ENCODE results near the gene SPEG.

Gene SPEG

GRCh38 chr2:219497495-219498279 lies 63.0 kb downstream of the SPEG start:
- Histone ChIP-seq H3K9ac (ENCODE audit: low read depth, low read length) (0 out of 2 replicates have a peak overlapping the region, but pooled peaks have one; percentile 19), H3K9me3 (ENCODE audit: insufficient read depth, low read depth, low read length) (no peaks in the 10 kb centered on the region), H3K36me3 (ENCODE audit: insufficient read depth, low read depth, low read length) (no peaks in the 10 kb centered on the region), H3K27ac (ENCODE audit: low read length) (no peak overlapping the region), H3K4me3 (ENCODE audit: low read length) (peak overlapping the region; percentile 77), H3K4me1 (ENCODE audit: insufficient read depth, low read length) (peaks cover 20% of the 10 kb centered on the region; the same call in 1 of the 2 replicates), H3K27me3 (ENCODE audit: insufficient read depth, low read length) (peaks cover 54% of the 10 kb centered on the region)

DNA sequence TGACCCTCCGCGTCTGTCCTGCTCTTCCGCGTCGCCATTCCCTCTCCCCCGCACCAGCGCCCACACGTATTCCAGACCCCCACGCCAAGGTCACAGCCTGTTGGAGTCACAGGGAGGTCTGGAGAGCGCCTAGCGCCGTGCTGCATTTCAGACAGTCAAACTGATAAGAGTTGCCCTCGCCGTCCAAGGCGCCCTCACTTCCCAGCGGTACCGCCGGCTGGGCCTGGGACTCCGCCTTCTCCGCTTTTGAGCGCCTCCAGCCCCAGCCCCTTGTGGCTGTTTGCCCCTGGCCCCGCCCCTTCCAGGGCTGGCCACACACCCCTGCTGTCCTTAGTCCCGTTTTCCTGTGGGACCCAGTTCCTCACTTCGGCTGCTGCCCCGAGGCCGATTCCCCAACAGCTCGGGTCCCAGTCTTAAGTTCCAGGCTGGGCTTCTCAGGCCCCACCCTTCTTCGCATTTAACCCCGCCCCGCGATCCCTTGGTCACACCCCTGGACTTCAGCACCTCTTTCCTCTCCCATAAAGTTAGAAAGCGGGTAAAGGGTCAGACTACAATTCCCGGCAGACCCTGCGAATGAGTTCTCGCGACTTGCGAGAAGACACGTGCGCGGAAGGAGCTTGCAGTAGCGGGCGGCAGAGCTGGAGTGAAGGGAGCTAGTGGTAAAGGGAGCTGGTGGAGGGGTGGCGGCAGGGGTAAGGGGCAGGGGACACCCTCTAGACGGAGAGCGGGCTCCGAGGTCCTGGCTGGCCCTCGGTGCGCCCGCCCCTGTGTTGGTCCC lies 63.8 kb downstream of the SPEG start, which contains the start of gene GMPPA:
TSS of gene GMPPA (plus strand) at position 612 of the 778 bp plus-strand sequence. CDS start 1,085 bp downstream, outside the sequence.
- Histone ChIP-seq H3K9me3 (ENCODE audit: insufficient read depth, low read depth, low read length) (no peaks in the 10 kb centered on the region), H3K27ac (ENCODE audit: low read length) (peak within 1 kb of the TSS; percentile 28), H3K4me1 (ENCODE audit: insufficient read depth, low read length) (peaks cover 18% of the 10 kb centered on the region; the same call in 1 of the 2 replicates), H3K36me3 (ENCODE audit: insufficient read depth, low read depth, low read length) (no peaks in the 10 kb centered on the region), H3K4me3 (ENCODE audit: low read length) (peak within 1 kb of the TSS; percentile 77), H3K9ac (ENCODE audit: low read depth, low read length) (peak within 1 kb of the TSS; percentile 83), H3K27me3 (ENCODE audit: insufficient read depth, low read length) (peaks cover 46% of the 10 kb centered on the region)

DNA sequence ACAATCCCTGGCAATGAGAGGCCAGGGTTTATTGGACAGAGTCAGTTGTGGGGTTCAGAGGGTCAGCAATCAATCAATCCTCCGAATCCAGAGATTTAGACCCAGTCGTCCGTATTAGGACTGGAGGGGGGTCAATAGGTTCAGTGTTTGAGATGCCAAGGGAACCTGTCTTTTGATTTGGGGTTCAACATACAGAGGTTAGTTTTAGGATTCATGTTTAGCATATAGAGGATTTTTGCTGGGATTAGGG lies 64.3 kb downstream of the SPEG start:
- H3K36me3 ChIP-seq (ENCODE audit: insufficient read depth, low read depth, low read length), result peaks cover 3% of the 10 kb centered on the region; the same call in 1 of the 2 replicates
- peak overlapping the region; percentile 28 for H3K27ac ChIP-seq (ENCODE audit: low read length)
- H3K27me3 ChIP-seq (ENCODE audit: insufficient read depth, low read length), result peaks cover 42% of the 10 kb centered on the region
- H3K9ac ChIP-seq (ENCODE audit: low read depth, low read length), result peak overlapping the region; percentile 83
- H3K4me1 ChIP-seq (ENCODE audit: insufficient read depth, low read length), result peaks cover 18% of the 10 kb centered on the region; the same call in 1 of the 2 replicates
- H3K9me3 ChIP-seq (ENCODE audit: insufficient read depth, low read depth, low read length), result no peaks in the 10 kb centered on the region
- peak overlapping the region; percentile 77 for H3K4me3 ChIP-seq (ENCODE audit: low read length)

DNA sequence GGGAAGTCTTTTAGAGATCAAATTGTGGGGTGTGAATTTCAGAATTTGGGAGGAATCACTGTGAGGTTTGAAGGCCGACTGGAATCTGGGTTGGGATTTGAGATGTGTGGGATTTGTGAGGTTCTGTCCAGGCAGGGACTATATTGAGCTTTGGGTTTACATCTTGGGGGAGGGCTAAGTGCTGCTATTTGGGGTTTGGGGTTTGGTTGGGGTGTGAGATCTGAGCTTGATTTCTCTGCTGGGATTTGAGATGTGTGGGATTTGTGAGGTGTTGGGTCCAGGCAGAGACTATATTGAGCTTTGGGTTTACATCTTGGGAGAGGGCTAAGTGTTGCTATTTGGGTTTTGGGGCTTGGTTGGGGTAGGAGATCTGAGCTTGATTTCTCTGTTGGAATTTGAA lies 64.9 kb downstream of the SPEG start:
- H3K4me3 ChIP-seq (ENCODE audit: low read length), result peak overlapping the region; percentile 77
- no peak overlapping the region for H3K27ac ChIP-seq (ENCODE audit: low read length)
- peaks cover 9% of the 10 kb centered on the region; the same call in 1 of the 2 replicates for H3K36me3 ChIP-seq (ENCODE audit: insufficient read depth, low read depth, low read length)
- H3K4me1 ChIP-seq (ENCODE audit: insufficient read depth, low read length), result peaks cover 18% of the 10 kb centered on the region; the same call in 1 of the 2 replicates
- peaks cover 36% of the 10 kb centered on the region for H3K27me3 ChIP-seq (ENCODE audit: insufficient read depth, low read length)
- H3K9me3 ChIP-seq (ENCODE audit: insufficient read depth, low read depth, low read length), result no peaks in the 10 kb centered on the region
- peak overlapping the region; percentile 83; the same call in 1 of the 2 replicates for H3K9ac ChIP-seq (ENCODE audit: low read depth, low read length)

GRCh38 chr2:219500135-219500534 lies 65.5 kb downstream of the SPEG start:
- no peak overlapping the region for H3K4me3 ChIP-seq (ENCODE audit: low read length)
- no peak overlapping the region for H3K27ac ChIP-seq (ENCODE audit: low read length)
- H3K27me3 ChIP-seq (ENCODE audit: insufficient read depth, low read length), result peaks cover 30% of the 10 kb centered on the region
- no peak overlapping the region for H3K9ac ChIP-seq (ENCODE audit: low read depth, low read length)
- peaks cover 10% of the 10 kb centered on the region; the same call in 1 of the 2 replicates for H3K36me3 ChIP-seq (ENCODE audit: insufficient read depth, low read depth, low read length)
- no peaks in the 10 kb centered on the region for H3K9me3 ChIP-seq (ENCODE audit: insufficient read depth, low read depth, low read length)
- peaks cover 18% of the 10 kb centered on the region; the same call in 1 of the 2 replicates for H3K4me1 ChIP-seq (ENCODE audit: insufficient read depth, low read length)

- Histone ChIP-seq H3K4me1 (ENCODE audit: insufficient read depth, low read length) (peaks cover 21% of the 10 kb centered on the region; the same call in 1 of the 2 replicates), H3K36me3 (ENCODE audit: insufficient read depth, low read depth, low read length) (peaks cover 10% of the 10 kb centered on the region; the same call in 1 of the 2 replicates), H3K9me3 (ENCODE audit: insufficient read depth, low read depth, low read length) (no peaks in the 10 kb centered on the region), H3K27ac (ENCODE audit: low read length) (no peak overlapping the region), H3K9ac (ENCODE audit: low read depth, low read length) (no peak overlapping the region), H3K27me3 (ENCODE audit: insufficient read depth, low read length) (peaks cover 13% of the 10 kb centered on the region), H3K4me3 (ENCODE audit: low read length) (no peak overlapping the region)
Measured at GRCh38 chr2:219501849-219502248, 67.2 kb downstream of the SPEG start.

DNA sequence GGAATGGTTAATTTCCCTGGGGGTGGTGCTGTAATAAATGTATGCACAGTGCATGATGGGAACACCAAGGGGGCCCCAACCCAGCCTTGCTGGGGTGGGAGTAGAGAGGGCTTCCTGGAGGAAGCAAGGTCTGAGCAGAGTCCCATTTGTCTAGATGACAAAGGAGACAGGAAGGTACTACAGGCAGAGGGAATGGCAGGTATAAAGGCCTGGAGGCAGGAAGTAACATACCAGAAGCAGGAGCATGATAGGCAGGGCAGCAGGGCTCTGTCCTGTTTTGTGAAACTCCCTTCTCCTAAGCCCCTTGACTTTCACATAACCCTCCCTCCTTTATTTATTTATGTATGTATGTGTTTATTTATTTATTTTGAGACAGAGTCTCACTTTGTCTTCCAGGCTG lies 68.0 kb downstream of the SPEG start:
- no peak overlapping the region for H3K9ac ChIP-seq (ENCODE audit: low read depth, low read length)
- H3K36me3 ChIP-seq (ENCODE audit: insufficient read depth, low read depth, low read length), result peaks cover 10% of the 10 kb centered on the region; the same call in 1 of the 2 replicates
- no peak overlapping the region for H3K27ac ChIP-seq (ENCODE audit: low read length)
- no peak overlapping the region for H3K4me3 ChIP-seq (ENCODE audit: low read length)
- peaks cover 5% of the 10 kb centered on the region for H3K27me3 ChIP-seq (ENCODE audit: insufficient read depth, low read length)
- peaks cover 28% of the 10 kb centered on the region; the same call in 1 of the 2 replicates for H3K4me1 ChIP-seq (ENCODE audit: insufficient read depth, low read length)
- no peaks in the 10 kb centered on the region for H3K9me3 ChIP-seq (ENCODE audit: insufficient read depth, low read depth, low read length)

DNA sequence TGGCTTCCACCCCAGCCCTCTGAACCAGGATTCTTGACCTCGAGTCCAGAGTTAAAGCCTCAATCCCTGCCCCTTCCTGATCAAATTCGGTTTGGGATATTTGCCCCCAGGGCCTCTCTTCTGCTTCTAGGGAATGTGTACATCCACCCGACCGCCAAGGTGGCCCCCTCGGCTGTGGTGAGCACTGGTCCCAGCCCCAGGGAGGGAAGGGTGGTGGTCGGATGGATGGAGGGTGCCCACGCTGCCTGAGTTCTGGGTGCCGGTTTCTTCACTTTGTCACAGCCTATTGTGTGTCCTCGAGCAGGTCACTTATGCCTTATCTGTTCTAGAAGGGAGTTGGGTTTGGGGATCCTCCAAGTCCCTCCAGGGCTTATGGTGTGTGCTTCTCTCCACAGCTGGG lies 70.9 kb downstream of the SPEG start:
- Histone ChIP-seq H3K4me3 (ENCODE audit: low read length) (no peak overlapping the region), H3K27me3 (ENCODE audit: insufficient read depth, low read length) (peaks cover 7% of the 10 kb centered on the region; the same call in 1 of the 2 replicates), H3K36me3 (ENCODE audit: insufficient read depth, low read depth, low read length) (peaks cover 10% of the 10 kb centered on the region; the same call in 1 of the 2 replicates), H3K27ac (ENCODE audit: low read length) (no peak overlapping the region), H3K9me3 (ENCODE audit: insufficient read depth, low read depth, low read length) (no peaks in the 10 kb centered on the region), H3K9ac (ENCODE audit: low read depth, low read length) (no peak overlapping the region; the same call in 1 of the 2 replicates), H3K4me1 (ENCODE audit: insufficient read depth, low read length) (peaks cover 28% of the 10 kb centered on the region; the same call in 1 of the 2 replicates)

- H3K27ac ChIP-seq (ENCODE audit: low read length), result peak overlapping the region; percentile 97
- peak overlapping the region; percentile 37; the same call in 1 of the 2 replicates for H3K4me3 ChIP-seq (ENCODE audit: low read length)
Measured at GRCh38 chr2:219506153-219506801, 71.6 kb downstream of the SPEG start.

GRCh38 chr2:219506802-219507526 lies 72.3 kb downstream of the SPEG start:
- H3K27me3 ChIP-seq (ENCODE audit: insufficient read depth, low read length), result peaks cover 21% of the 10 kb centered on the region
- H3K9ac ChIP-seq (ENCODE audit: low read depth, low read length), result peak overlapping the region; percentile 69; the same call in 1 of the 2 replicates
- H3K36me3 ChIP-seq (ENCODE audit: insufficient read depth, low read depth, low read length), result peaks cover 10% of the 10 kb centered on the region; the same call in 1 of the 2 replicates
- peaks cover 31% of the 10 kb centered on the region; the same call in 1 of the 2 replicates for H3K4me1 ChIP-seq (ENCODE audit: insufficient read depth, low read length)
- peak overlapping the region; percentile 37; the same call in 1 of the 2 replicates for H3K4me3 ChIP-seq (ENCODE audit: low read length)
- no peaks in the 10 kb centered on the region for H3K9me3 ChIP-seq (ENCODE audit: insufficient read depth, low read depth, low read length)
- peak overlapping the region; percentile 97 for H3K27ac ChIP-seq (ENCODE audit: low read length)

More at GRCh38 chr2:219506153-219506801, 71.6 kb downstream of the SPEG start:
- Histone ChIP-seq H3K4me1 (ENCODE audit: insufficient read depth, low read length) (peaks cover 29% of the 10 kb centered on the region; the same call in 1 of the 2 replicates), H3K27me3 (ENCODE audit: insufficient read depth, low read length) (peaks cover 14% of the 10 kb centered on the region; the same call in 1 of the 2 replicates), H3K9ac (ENCODE audit: low read depth, low read length) (peak overlapping the region; percentile 69; the same call in 1 of the 2 replicates), H3K36me3 (ENCODE audit: insufficient read depth, low read depth, low read length) (peaks cover 10% of the 10 kb centered on the region; the same call in 1 of the 2 replicates), H3K9me3 (ENCODE audit: insufficient read depth, low read depth, low read length) (no peaks in the 10 kb centered on the region)

Data from iPS-20b (cell line).